Activated T-helper 2 cell treated with anti-CD3 and anti-CD28 coated beads, Interferon-gamma antibody, Interleukin-2, Interleukin-4, amounts not matched to agents 10 μg/mL and 5 μg/mL and 100 μg/mL, durations not matched to agents 14 hours and 24 hours and 36 hours (primary cell): Measurements from ENCODE around the gene ABHD16B. TPM values are rescaled to one million over a fixed set of nuclear protein-coding genes. Genes with fewer than 3 reads are reported as not detected.

Experiments
- DNase-seq: peaks from one replicate; pipeline ENCODE4 v3.0.0; 2021; ENCODE audit warnings: low spot score
- H3K27ac Mint-ChIP-seq: one replicate; pipeline ENCODE4 v1.8.0; 2021; ENCODE audit warnings: mixed read lengths
- H3K27me3 Mint-ChIP-seq: one replicate; pipeline ENCODE4 v1.8.0; 2021; ENCODE audit warnings: low read depth, mixed read lengths
- H3K36me3 Mint-ChIP-seq: one replicate; pipeline ENCODE4 v1.8.0; 2021; ENCODE audit warnings: low read depth, mixed read lengths
- H3K4me1 Mint-ChIP-seq: one replicate; pipeline ENCODE4 v1.8.0; 2021; ENCODE audit warnings: low read depth, mixed read lengths
- H3K4me3 Mint-ChIP-seq: one replicate; pipeline ENCODE4 v1.8.0; 2021; ENCODE audit warnings: low read depth, mild to moderate bottlenecking, moderate library complexity, mixed read lengths
- H3K9me3 Mint-ChIP-seq: one replicate; pipeline ENCODE4 v1.8.0; 2021; ENCODE audit warnings: mixed read lengths
- intact Hi-C: fragments of 100-400 bp; cut with micrococcal nuclease; formaldehyde crosslinking; loops from one replicate; pipeline ENCODE4 v1.15.1; 2023
- total RNA-seq: library from RNA; stranded (reverse); gene quantifications from 2 replicates; pipeline ENCODE4 v1.2.3, GENCODE V29; 2022

ABHD16B gene
- total RNA-seq, result 0.16 TPM in 1 of 2 replicates, not detected in the other

DNA sequence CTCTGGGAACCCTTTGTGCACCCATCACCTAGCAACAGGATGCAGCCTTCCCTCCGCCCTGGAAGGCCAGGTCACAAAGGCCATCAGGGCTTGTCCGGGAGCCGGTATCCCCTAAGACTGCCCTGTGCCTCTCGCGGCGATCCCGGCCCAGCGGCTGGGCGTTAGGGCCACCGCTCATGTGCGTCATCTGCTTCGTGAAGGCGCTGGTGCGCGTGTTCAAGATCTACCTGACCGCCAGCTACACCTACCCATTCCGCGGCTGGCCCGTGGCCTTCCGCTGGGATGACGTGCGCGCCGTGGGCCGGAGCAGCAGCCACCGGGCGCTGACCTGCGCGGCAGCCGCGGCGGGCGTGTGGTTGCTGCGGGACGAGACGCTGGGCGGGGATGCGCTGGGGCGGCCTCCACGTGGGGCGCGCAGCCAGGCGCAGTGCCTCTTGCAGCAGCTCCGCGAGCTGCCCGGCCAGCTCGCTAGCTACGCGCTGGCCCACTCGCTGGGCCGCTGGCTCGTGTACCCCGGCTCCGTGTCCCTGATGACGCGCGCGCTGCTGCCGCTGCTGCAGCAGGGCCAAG is at the start of gene ABHD16B:
TSS of gene ABHD16B (plus strand) at position 134 of the 570 bp plus-strand sequence. CDS start at position 177, 43 bp downstream.
- no peak within 1 kb of the TSS for H3K27ac Mint-ChIP-seq
- peaks cover 22% of the 10 kb centered on the region for H3K36me3 Mint-ChIP-seq
- H3K27me3 Mint-ChIP-seq, result no peaks in the 10 kb centered on the region
- intact Hi-C loops, result loop anchor here (10.0 kb wide), 3 partner anchors 113 to 227 kb away; partner anchors contain the start of genes LIME1, SAMD10 and SLC2A4RG
- H3K4me3 Mint-ChIP-seq, result no peak within 1 kb of the TSS
- H3K4me1 Mint-ChIP-seq, result peaks cover 21% of the 10 kb centered on the region
- H3K9me3 Mint-ChIP-seq, result no peaks in the 10 kb centered on the region
- DNase-seq, result no peak

DNA sequence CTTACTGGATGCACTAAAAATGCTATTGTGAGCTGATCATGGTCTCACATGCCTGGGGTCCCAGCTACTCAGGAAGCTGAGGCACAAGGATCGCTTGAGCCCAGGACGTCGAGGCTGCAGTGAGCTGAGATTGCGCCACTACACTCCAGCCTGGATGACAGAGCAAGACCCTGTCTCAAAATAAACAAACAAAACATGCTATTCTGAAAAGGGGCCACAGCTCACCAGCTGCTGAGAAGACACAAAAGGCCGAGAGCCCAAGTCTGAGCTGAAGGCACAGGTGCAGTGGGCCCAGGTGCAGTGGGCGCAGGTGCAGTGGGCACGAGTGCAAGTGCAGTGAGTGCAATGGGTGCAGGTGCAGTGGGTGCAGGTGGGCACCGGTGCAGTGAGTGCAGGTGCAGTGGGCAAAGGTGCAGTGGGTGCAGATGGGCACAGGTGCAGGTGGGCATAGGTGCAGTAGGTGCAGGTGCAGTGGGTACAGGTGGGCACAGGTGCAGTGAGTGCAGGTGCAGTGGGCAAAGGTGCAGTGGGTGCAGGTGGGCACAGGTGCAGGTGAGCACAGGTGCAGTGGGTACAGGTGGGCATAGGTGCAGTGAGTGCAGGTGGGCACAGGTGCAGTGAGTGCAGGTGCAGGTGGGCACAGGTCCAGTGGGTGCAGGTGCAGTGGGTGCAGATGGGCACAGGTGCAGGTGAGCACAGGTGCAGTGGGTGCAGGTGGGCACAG is 46.2 kb upstream of the ABHD16B start:
- no peaks in the 10 kb centered on the region for H3K9me3 Mint-ChIP-seq
- H3K36me3 Mint-ChIP-seq, result no peaks in the 10 kb centered on the region
- no peak overlapping the region for H3K27ac Mint-ChIP-seq
- DNase-seq, result no peak
- H3K4me3 Mint-ChIP-seq, result no peak overlapping the region
- H3K27me3 Mint-ChIP-seq, result no peaks in the 10 kb centered on the region
- intact Hi-C loops, result no loop called here
- H3K4me1 Mint-ChIP-seq, result no peaks in the 10 kb centered on the region

DNA sequence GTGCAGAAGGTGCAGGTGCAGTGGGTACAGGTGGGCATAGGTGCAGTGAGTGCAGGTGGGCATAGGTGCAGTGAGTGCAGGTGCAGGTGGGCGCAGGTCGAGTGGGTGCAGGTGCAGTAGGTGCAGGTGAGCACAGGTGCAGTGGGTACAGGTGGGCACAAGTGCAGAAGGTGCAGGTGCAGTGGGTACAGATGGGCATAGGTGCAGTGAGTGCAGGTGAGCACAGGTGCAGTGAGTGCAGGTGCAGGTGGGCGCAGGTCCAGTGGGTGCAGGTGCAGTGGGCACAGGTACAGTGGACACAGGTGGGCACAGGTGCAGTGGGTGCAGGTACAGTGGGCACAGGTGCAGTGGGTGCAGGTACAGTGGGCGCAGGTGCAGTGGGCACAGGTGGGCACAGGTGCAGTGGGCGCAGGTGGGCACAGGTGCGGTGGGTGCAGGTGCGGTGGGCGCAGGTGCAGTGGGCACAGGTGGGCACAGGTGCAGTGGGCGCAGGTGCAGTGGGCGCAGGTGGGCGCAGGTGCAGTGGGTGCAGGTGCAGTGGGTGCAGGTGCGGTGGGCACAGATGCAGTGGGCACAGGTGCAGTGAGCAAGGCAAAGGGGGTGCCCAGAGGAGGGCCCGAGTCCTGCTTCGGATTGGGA is 45.6 kb upstream of the ABHD16B start:
- intact Hi-C loops, result no loop called here
- no peaks in the 10 kb centered on the region for H3K36me3 Mint-ChIP-seq
- H3K27ac Mint-ChIP-seq, result no peak overlapping the region
- H3K4me3 Mint-ChIP-seq, result no peak overlapping the region
- H3K4me1 Mint-ChIP-seq, result no peaks in the 10 kb centered on the region
- H3K27me3 Mint-ChIP-seq, result no peaks in the 10 kb centered on the region
- no peak for DNase-seq
- no peaks in the 10 kb centered on the region for H3K9me3 Mint-ChIP-seq

DNA sequence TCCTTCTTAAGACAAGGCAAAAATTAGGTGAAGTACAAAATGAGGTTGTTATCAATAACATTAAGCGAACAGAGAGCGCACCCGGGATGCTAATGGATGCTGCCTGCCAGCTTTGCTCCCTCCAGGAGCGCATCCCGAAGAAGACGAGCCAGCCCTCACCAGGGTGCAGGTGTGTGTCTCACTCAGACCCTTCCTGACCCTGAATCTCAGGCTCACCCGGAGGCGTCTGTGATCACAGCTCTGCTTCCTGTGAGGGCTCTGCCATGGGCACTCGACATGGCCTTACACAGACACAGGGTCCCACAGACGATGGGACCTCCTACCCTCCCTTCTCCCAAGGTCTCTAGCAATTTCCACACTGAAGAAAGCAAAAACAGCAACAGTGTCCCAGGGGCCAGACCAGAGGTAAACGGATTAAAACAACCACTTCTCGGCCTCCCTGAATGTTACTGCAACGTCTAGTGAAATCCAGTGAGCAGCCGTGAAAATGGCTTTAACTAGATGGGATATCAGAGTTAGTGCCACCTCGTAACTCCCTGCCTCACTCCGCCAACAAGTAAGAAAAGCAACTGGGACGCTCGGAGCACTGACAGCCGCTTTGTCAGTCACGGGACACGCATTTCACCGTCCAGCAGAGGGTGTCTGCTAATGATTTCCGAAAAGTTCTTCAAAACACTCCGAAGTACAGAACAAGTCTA is 41.9 kb upstream of the ABHD16B start:
- DNase-seq, result no peak
- Mint-ChIP-seq H3K27ac (no peak overlapping the region), H3K36me3 (no peaks in the 10 kb centered on the region), H3K4me3 (no peak overlapping the region), H3K9me3 (no peaks in the 10 kb centered on the region), H3K4me1 (no peaks in the 10 kb centered on the region), H3K27me3 (peaks cover 3% of the 10 kb centered on the region)
- intact Hi-C loops, result no loop called here

DNA sequence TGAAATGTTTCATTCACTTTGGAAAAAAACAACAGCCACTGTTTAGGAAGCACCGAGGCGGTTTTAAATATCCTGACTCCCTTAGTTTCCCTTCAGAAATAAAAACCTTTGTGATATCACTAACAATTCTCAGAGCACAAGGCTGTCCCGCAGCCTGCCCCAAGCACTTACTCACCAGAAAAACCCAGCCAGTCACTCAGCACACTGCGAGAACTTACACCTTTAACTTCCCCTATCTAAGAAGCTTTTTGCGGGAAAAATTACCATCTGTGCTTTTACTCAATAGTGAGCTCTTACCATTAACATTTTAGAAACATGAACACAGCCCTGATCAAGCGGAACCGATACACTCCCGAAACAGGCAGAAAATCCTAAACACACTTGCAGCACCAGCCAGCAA is 39.5 kb upstream of the ABHD16B start:
- no peak for DNase-seq
- Mint-ChIP-seq H3K4me1 (peaks cover 4% of the 10 kb centered on the region), H3K36me3 (no peaks in the 10 kb centered on the region), H3K4me3 (no peak overlapping the region), H3K27ac (no peak overlapping the region), H3K27me3 (peaks cover 13% of the 10 kb centered on the region), H3K9me3 (no peaks in the 10 kb centered on the region)
- intact Hi-C loops, result no loop called here

DNA sequence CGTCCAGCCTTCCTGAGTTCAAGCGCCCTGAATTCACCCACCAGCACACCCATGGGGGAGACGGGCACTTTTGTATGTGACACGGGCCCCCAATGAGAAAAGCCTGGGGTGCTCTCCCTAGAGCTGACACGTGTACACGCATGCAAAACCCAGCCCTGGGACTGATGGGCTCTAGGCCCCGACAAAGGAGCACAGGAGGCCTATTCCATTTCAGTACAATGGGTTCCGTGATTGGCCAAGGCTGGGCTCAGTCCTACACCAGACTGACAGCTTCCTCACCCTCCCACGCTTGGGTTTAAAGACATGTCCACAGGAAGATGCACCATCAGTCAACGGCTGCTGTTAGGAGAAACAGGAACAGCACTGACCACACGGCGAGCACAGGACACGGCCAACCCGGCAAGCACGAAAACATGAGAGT is 39.0 kb upstream of the ABHD16B start:
- Mint-ChIP-seq H3K4me1 (peaks cover 4% of the 10 kb centered on the region), H3K4me3 (no peak overlapping the region), H3K36me3 (no peaks in the 10 kb centered on the region), H3K9me3 (no peaks in the 10 kb centered on the region), H3K27ac (no peak overlapping the region), H3K27me3 (peaks cover 16% of the 10 kb centered on the region)
- no peak for DNase-seq
- intact Hi-C loops, result no loop called here

DNA sequence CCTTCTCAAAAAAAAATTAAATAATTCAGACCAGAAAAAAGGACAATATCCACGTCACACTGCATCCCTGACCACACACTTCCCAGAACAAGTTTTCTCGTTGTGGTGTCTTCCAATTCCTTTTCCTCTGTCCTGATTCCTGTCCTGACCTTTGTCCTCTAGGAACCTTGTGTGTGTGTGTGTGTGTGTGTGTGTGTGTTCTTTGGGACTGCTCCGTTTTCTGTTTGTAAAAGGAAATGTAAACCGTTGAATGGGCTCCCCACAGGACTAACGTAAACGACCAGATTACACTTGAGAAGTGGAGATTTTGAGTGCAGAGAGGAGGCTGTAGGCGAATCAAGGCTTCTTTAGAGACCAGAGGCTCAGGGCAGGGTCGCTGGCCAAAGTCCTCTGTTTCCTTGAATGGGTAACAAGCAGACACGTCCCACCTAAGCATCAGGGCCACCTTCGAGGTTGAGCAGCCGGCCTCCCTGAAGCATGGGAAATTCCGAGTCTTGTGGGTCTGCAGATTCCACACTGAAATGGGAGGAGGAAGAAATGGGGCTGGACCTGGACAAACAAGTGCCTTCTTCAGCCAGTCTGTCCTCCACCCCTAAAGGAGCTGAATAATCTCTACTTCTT is 37.5 kb upstream of the ABHD16B start:
- no peaks in the 10 kb centered on the region for H3K36me3 Mint-ChIP-seq
- DNase-seq, result no peak
- H3K27me3 Mint-ChIP-seq, result peaks cover 25% of the 10 kb centered on the region
- H3K9me3 Mint-ChIP-seq, result no peaks in the 10 kb centered on the region
- H3K4me3 Mint-ChIP-seq, result no peak overlapping the region
- H3K4me1 Mint-ChIP-seq, result peaks cover 4% of the 10 kb centered on the region
- intact Hi-C loops, result no loop called here
- H3K27ac Mint-ChIP-seq, result no peak overlapping the region

DNA sequence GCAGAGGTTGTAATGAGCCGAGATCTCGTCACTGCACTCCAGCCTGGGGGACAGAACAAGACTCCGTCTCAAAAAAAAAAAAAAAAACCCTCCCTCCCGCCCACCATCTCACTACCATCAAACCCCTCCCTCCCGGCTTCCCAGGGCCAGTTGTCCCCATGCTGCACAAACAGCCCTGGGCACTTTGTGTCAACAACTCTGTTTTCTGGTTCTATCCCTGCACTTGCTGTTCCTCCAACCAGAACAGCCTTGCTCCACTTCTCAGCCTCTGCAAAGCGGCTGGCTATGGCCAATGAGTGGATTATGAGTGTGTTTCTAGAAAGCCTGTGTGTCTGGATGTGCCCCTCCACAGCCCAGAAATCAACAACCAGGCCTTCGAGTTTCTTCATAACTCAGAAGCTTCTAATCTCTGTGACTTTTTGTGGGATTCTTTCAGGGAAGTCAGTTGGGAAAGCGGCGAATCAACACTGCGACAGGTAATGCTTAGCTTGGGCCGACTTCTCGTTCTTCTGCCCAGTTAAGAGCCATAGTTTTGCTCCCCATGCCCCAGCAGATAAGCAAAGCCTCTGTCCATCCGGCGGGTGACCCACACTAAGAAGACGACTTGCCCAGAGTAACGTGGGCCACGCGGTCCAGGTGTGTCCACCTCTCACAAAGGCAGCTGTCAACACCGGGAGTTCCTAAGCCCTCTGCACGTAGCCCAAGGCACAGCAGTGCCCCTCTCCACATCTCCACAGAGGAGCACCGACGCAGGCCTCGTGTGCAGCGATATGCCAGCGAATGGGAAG is 35.8 kb upstream of the ABHD16B start:
- peaks cover 5% of the 10 kb centered on the region for H3K36me3 Mint-ChIP-seq
- no peaks in the 10 kb centered on the region for H3K9me3 Mint-ChIP-seq
- H3K27ac Mint-ChIP-seq, result no peak overlapping the region
- H3K4me3 Mint-ChIP-seq, result no peak overlapping the region
- H3K4me1 Mint-ChIP-seq, result peaks cover 16% of the 10 kb centered on the region
- no peak for DNase-seq
- peaks cover 39% of the 10 kb centered on the region for H3K27me3 Mint-ChIP-seq
- intact Hi-C loops, result no loop called here

DNA sequence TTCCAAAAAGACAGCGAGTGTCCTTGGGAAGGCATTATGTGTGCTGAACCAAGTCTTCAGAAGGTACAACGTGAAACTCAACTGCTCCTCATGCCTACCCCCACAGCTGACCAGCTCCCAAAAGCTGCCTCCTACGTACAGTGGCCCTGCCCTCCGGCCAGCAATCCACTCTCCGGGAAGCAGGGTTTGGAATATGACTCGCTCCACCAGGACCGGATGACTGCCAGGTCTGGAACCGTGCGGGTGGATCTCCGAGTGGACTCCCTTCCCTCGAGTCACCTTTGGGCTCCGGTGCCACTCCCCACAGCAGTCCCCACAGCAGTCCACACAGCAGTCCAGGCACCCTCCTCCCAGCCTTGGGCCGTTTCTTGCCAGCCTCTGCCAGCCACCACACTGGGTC is 34.5 kb upstream of the ABHD16B start:
- peaks cover 5% of the 10 kb centered on the region for H3K36me3 Mint-ChIP-seq

DNA sequence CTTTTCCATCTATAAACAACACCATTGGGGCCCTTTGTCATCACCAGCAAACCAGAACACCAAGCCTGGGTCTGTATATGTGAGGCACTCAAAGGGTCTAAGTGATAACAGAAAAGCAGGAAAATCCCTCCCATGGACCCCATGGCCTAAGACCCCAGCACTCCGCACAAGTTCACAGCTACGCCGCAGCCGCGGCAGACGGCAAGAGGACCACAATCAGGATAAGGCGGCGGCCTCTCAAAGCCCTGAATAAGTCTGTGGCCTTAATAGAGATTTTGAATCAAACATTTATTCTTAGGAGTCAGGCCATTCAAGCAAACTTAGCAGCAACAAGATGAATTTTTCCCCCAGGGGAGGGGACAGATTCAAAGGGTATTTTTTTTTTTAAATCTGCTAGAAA is 33.2 kb upstream of the ABHD16B start:
- peaks cover 39% of the 10 kb centered on the region for H3K27me3 Mint-ChIP-seq
- intact Hi-C loops, result no loop called here
- DNase-seq, result no peak
- no peaks in the 10 kb centered on the region for H3K9me3 Mint-ChIP-seq
- H3K27ac Mint-ChIP-seq, result no peak overlapping the region
- H3K4me1 Mint-ChIP-seq, result peaks cover 16% of the 10 kb centered on the region
- peaks cover 5% of the 10 kb centered on the region for H3K36me3 Mint-ChIP-seq
- no peak overlapping the region for H3K4me3 Mint-ChIP-seq

More for the DNA sequence above, 34.5 kb upstream of the ABHD16B start:
- no peak for DNase-seq
- Mint-ChIP-seq H3K27me3 (peaks cover 39% of the 10 kb centered on the region), H3K4me3 (no peak overlapping the region), H3K4me1 (peaks cover 16% of the 10 kb centered on the region), H3K9me3 (no peaks in the 10 kb centered on the region), H3K27ac (no peak overlapping the region)
- intact Hi-C loops, result no loop called here

DNA sequence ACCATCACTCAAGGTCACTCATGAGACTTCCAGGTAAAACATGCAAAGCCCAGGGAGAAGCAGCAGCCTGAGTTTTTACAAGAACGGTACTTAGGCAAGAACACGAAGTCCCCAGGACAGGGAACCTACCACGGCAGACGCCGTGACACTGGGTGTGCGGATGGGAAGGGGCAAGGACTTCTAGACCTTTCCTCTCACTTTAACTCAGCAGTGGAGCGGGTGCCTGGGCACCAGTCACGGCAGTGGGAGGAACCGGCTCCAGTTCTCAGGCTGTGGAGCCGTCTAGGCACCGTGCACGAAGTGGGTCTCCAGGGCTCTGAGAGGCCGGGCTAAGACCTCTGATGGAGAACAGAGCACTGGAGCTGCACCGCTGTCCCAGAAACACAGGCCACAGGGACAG is 32.8 kb upstream of the ABHD16B start:
- H3K4me3 Mint-ChIP-seq, result no peak overlapping the region
- H3K9me3 Mint-ChIP-seq, result no peaks in the 10 kb centered on the region
- H3K4me1 Mint-ChIP-seq, result peaks cover 16% of the 10 kb centered on the region
- no peak overlapping the region for H3K27ac Mint-ChIP-seq
- no peak for DNase-seq
- H3K36me3 Mint-ChIP-seq, result peaks cover 5% of the 10 kb centered on the region
- peaks cover 40% of the 10 kb centered on the region for H3K27me3 Mint-ChIP-seq
- intact Hi-C loops, result no loop called here

DNA sequence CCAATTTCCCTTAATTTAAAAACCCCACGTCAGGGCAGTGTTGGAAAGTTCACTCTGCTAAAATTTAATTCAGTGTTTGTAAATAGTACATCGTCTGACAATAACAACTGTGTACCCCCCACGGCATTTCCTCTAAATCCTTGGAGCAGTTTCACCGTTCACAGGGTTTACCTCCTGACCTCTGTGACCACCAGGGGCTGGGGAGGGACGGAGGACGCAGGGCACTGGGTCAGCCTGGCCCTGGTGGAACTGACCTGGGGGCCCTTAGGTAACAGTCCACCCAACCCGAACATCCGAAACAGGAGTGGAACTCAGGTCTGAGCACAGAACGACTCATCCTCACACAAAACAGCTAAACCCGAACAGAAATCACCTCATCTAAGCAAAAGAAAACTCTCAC is 32.3 kb upstream of the ABHD16B start:
- no peak for DNase-seq

More for the DNA sequence above, 32.3 kb upstream of the ABHD16B start:
- Mint-ChIP-seq H3K9me3 (no peaks in the 10 kb centered on the region), H3K4me3 (no peak overlapping the region), H3K4me1 (peaks cover 16% of the 10 kb centered on the region), H3K27ac (no peak overlapping the region), H3K36me3 (peaks cover 5% of the 10 kb centered on the region), H3K27me3 (peaks cover 42% of the 10 kb centered on the region)
- intact Hi-C loops, result no loop called here
